Liver (tissue), 9 donors: ENCODE results near the gene AQP5. TPM values are rescaled to one million over a fixed set of nuclear protein-coding genes. Genes with fewer than 3 reads are reported as not detected.

Experiments used
- DNase-seq: peaks from one replicate; pipeline ENCODE4 v3.0.0-alpha.2; 2017; ENCODE audit warnings: low spot score
- H3K27ac ChIP-seq, 2 donors: one replicate each; pipeline ENCODE4 v1.7.0; 2013; ENCODE audit warnings: inconsistent platforms in 2 of 2, low read length in 2 of 2, control low read depth in 1 of 2, low read depth in 1 of 2, mild to moderate bottlenecking in 1 of 2
- H3K27me3 ChIP-seq, 4 donors: one replicate each; pipeline versions ENCODE4 v1.6.1 to v1.7.0; 2013; ENCODE audit warnings: low read length in 3 of 4, inconsistent platforms in 1 of 4, mild to moderate bottlenecking in 1 of 4, moderate library complexity in 1 of 4; ENCODE audit not compliant: control insufficient read depth in 4 of 4, insufficient read depth in 4 of 4
- H3K36me3 ChIP-seq, 4 donors: one replicate each; pipeline versions ENCODE4 v1.6.1 to v1.7.0; 2013; ENCODE audit warnings: low read length in 3 of 4, mild to moderate bottlenecking in 3 of 4, low read depth in 1 of 4, moderate library complexity in 1 of 4; ENCODE audit not compliant: control insufficient read depth in 4 of 4, insufficient read depth in 3 of 4
- H3K4me1 ChIP-seq, 4 donors: one replicate each; pipeline versions ENCODE4 v1.6.1 to v1.7.0; 2013; ENCODE audit warnings: low read length in 3 of 4, mild to moderate bottlenecking in 3 of 4, moderate library complexity in 1 of 4; ENCODE audit not compliant: control insufficient read depth in 4 of 4, insufficient read depth in 4 of 4
- H3K4me3 ChIP-seq, 3 donors: one replicate each; pipeline versions ENCODE4 v1.6.1 to v1.7.0; 2013; ENCODE audit warnings: low read length in 3 of 3, control low read depth in 1 of 3, low read depth in 1 of 3, mild to moderate bottlenecking in 1 of 3
- H3K9ac ChIP-seq, 2 donors: one replicate each; pipeline ENCODE4 v1.7.0; 2013; ENCODE audit warnings: low read length in 2 of 2, mild to moderate bottlenecking in 2 of 2, moderate library complexity in 2 of 2, control low read depth in 1 of 2, low read depth in 1 of 2
- H3K9me3 ChIP-seq, 4 donors: one replicate each; pipeline versions ENCODE4 v1.6.1 to v1.7.0; 2013; ENCODE audit warnings: low read length in 3 of 4; ENCODE audit not compliant: control insufficient read depth in 4 of 4
- ATF3 ChIP-seq: IDR thresholded peaks from 2 replicates; pipeline ENCODE4 v1.6.1; 2016; ENCODE audit warnings: antibody characterized with exemption
- CTCF ChIP-seq: fragments of 150-350 bp; IDR thresholded peaks from 2 replicates; pipeline ENCODE4 v1.5.1; 2017; ENCODE audit warnings: improper control_type of control experiment, low read depth, low read length; ENCODE audit not compliant: missing input control
- EGR1 ChIP-seq, 2 donors: IDR thresholded peaks; 2 replicates each; pipeline ENCODE4 v1.6.1; 2016 to 2018; ENCODE audit warnings: antibody characterized with exemption in 2 of 2, low read depth in 2 of 2
- FOXA1 ChIP-seq: IDR thresholded peaks from 2 replicates; pipeline ENCODE4 v1.6.1; 2016; ENCODE audit warnings: antibody characterized with exemption
- FOXA2 ChIP-seq: IDR thresholded peaks from 2 replicates; pipeline ENCODE4 v1.6.1; 2016; ENCODE audit warnings: antibody characterized with exemption
- GABPA ChIP-seq, 2 donors: IDR thresholded peaks in 1 of 2; conservative IDR thresholded peaks in 1 of 2; 2 replicates each; pipeline ENCODE4 v1.6.1; 2016; ENCODE audit warnings: antibody characterized with exemption in 2 of 2, mild to moderate bottlenecking in 1 of 2, moderate library complexity in 1 of 2
- HNF4A ChIP-seq, 2 donors: conservative IDR thresholded peaks; 2 replicates each; pipeline ENCODE4 v1.6.1; 2016; ENCODE audit warnings: antibody characterized with exemption in 2 of 2, mild to moderate bottlenecking in 2 of 2
- HNF4G ChIP-seq: IDR thresholded peaks from 2 replicates; pipeline ENCODE4 v1.6.1; 2016; ENCODE audit warnings: antibody characterized with exemption
- JUND ChIP-seq, 2 donors: IDR thresholded peaks; 2 replicates each; pipeline ENCODE4 v1.6.1; 2016; ENCODE audit warnings: antibody characterized with exemption in 2 of 2
- NR2F2 ChIP-seq: IDR thresholded peaks from 2 replicates; pipeline ENCODE4 v1.6.1; 2016; ENCODE audit warnings: antibody characterized with exemption
- RAD21 ChIP-seq, 2 donors: IDR thresholded peaks; 2 replicates each; pipeline ENCODE4 v1.6.1; 2016; ENCODE audit warnings: antibody characterized with exemption in 2 of 2, mild to moderate bottlenecking in 2 of 2
- REST ChIP-seq: IDR thresholded peaks from 2 replicates; pipeline ENCODE4 v1.6.1; 2016; ENCODE audit warnings: antibody characterized with exemption, mild to moderate bottlenecking
- RXRA ChIP-seq, 2 donors: IDR thresholded peaks; 2 replicates each; pipeline ENCODE4 v1.6.1; 2017 to 2018; ENCODE audit warnings: antibody characterized with exemption in 2 of 2, mild to moderate bottlenecking in 1 of 2
- SP1 ChIP-seq: IDR thresholded peaks from 2 replicates; pipeline ENCODE4 v1.6.1; 2018; ENCODE audit warnings: antibody characterized with exemption, mild to moderate bottlenecking
- TAF1 ChIP-seq: conservative IDR thresholded peaks from 2 replicates; pipeline ENCODE4 v1.6.1; 2016; ENCODE audit warnings: antibody characterized with exemption, mild to moderate bottlenecking
- YY1 ChIP-seq: IDR thresholded peaks from 2 replicates; pipeline ENCODE4 v1.6.1; 2016; ENCODE audit warnings: antibody characterized with exemption, mild to moderate bottlenecking
- ZBTB33 ChIP-seq: IDR thresholded peaks from 2 replicates; pipeline ENCODE4 v1.6.1; 2016; ENCODE audit warnings: antibody characterized with exemption
- WGBS: extraction: QIAGEN DNeasy Blood & Tissue Kit; methylation state at CpG from one replicate; pipeline ENCODE4 v1.1.7; 2013; 5-methylcytosine and 5-hydroxymethylcytosine counted together
- polyA plus RNA-seq, 2 donors: library from polyadenylated mRNA; stranded (reverse) in 1 of 2; unstranded in 1 of 2; fragments of 200-250 nt in 1 of 2; fragments of >200 nt in 1 of 2; fragmentation: Nextera tagmentation in 1 of 2; extraction: Ambion mirVana in 1 of 2; gene quantifications; one replicate each; pipeline versions ENCODE4 v1.2.1 to v1.2.3, GENCODE V29; 2013 to 2015
- total RNA-seq, 2 donors: library from RNA; depleted of rRNA; stranded (reverse); fragments of >200 nt; gene quantifications; one replicate each; pipeline ENCODE4 v1.2.3, GENCODE V29; 2014
- TF ChIP-seq, protein P1 (sequence below): IDR thresholded peaks from 2 replicates; pipeline ENCODE4 v1.6.1; 2016; ENCODE audit warnings: antibody characterized with exemption
- donor health status: healthy.
- donor health status: healthy.
- donor health status: healthy.
- donor health status: healthy.
- donor health status: healthy.

AQP5 gene
- total and polyA plus RNA-seq, 4 donors: not detected

GRCh38 chr12:49944718-49945117 is 17.0 kb upstream of the AQP5 start:
- DNase-seq: no peak
- no peaks in the 10 kb centered on the region for H3K27me3 ChIP-seq
- H3K9ac ChIP-seq: no peak overlapping the region
- H3K9me3 ChIP-seq: no peaks in the 10 kb centered on the region
- no peak overlapping the region for H3K4me3 ChIP-seq
- no peaks in the 10 kb centered on the region for H3K36me3 ChIP-seq
- WGBS: 94% methylated on average over 3 of the region's 3 CpGs
- H3K4me1 ChIP-seq: peaks cover 0 to 3% (median 0%) of the 10 kb centered on the region in 4 donors
- no peak overlapping the region for H3K27ac ChIP-seq
- TF ChIP-seq, protein P1, sequence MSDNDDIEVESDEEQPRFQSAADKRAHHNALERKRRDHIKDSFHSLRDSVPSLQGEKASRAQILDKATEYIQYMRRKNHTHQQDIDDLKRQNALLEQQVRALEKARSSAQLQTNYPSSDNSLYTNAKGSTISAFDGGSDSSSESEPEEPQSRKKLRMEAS: no peak
- TF ChIP-seq JUND (IDR thresholded peaks at IDR 0.05) (no peak), CTCF (no peak), FOXA1 (no peak), SP1 (no peak), RXRA (IDR thresholded peaks at IDR 0.05) (no peak), ZBTB33 (no peak), ATF3 (no peak), HNF4A (conservative IDR thresholded peaks at IDR 0.05) (no peak), HNF4G (no peak), REST (no peak), NR2F2 (no peak), FOXA2 (no peak), RAD21 (IDR thresholded peaks at IDR 0.05) (no peak), GABPA (IDR thresholded peaks at IDR 0.05 in 1 of 2, conservative IDR thresholded peaks at IDR 0.05 in 1 of 2) (no peak), TAF1 (no peak), YY1 (no peak), EGR1 (IDR thresholded peaks at IDR 0.05; ENCODE audit: low read depth in 2 of 2) (no peak)
